ENCODE results near the gene PNMA1. TPM values are rescaled to one million over a fixed set of nuclear protein-coding genes. Genes with fewer than 3 reads are reported as not detected.
A peak's percentile ranks its signal among the peaks of the same experiment; 100 is the strongest.

Gene PNMA1
- total and polyA plus RNA-seq, 2 of the 13 experiments (the other 11 are each of a cell fraction or from before 2014, with no cell fraction given), result 7.0 to 8.3 TPM

GRCh38 chr14:73741386-73741875 is 27.2 kb upstream of the PNMA1 start (continued):
- TF ChIP-seq PRDM10 (CRISPR knock-in tag; IDR thresholded peaks at IDR 0.05; ENCODE audit: low read depth), result 0 out of 2 replicates have a peak, but pooled peaks have one; percentile 14
- no peak for TF ChIP-seq ZSCAN12 (CRISPR knock-in tag; IDR thresholded peaks at IDR 0.05)
- no peak for TF ChIP-seq NCOA5 (CRISPR knock-in tag; IDR thresholded peaks at IDR 0.05)
- peak; percentile 42; the same call in 1 of the 2 replicates for TF ChIP-seq SAP130 (CRISPR knock-in tag; IDR thresholded peaks at IDR 0.05; ENCODE audit: low read depth)
- no peak for TF ChIP-seq GZF1 (CRISPR knock-in tag; IDR thresholded peaks at IDR 0.05)
- no peak for TF ChIP-seq HNF1A (IDR thresholded peaks at IDR 0.05; ENCODE audit: low read depth)
- no peak for TF ChIP-seq HNF1A (CRISPR knock-in tag; IDR thresholded peaks at IDR 0.05; ENCODE audit: borderline replicate concordance)
- TF ChIP-seq ZNF24 (IDR thresholded peaks at IDR 0.05), result no peak
- TF ChIP-seq NFAT5 (CRISPR knock-in tag; IDR thresholded peaks at IDR 0.05), result no peak
- no peak for TF ChIP-seq STAT6 (CRISPR knock-in tag; IDR thresholded peaks at IDR 0.05; ENCODE audit: borderline replicate concordance)
- no peak for TF ChIP-seq TERF1 (CRISPR knock-in tag; IDR thresholded peaks at IDR 0.05)
- no peak for TF ChIP-seq ZC3H4 (CRISPR knock-in tag; IDR thresholded peaks at IDR 0.05; ENCODE audit: borderline replicate concordance)

All from HepG2 (cell line).